Measurements from ENCODE around the gene ALG5. TPM values are rescaled to one million over a fixed set of nuclear protein-coding genes. Genes with fewer than 3 reads are reported as not detected.

The ALG5 gene
- total RNA-seq, 4 donors from 2014 or later: 26.2 to 36.6 (median 29.8) TPM

- no peaks in the 10 kb centered on the region for H3K36me3 ChIP-seq
- no peak overlapping the region for H3K4me3 ChIP-seq
- TF ChIP-seq, protein P1, sequence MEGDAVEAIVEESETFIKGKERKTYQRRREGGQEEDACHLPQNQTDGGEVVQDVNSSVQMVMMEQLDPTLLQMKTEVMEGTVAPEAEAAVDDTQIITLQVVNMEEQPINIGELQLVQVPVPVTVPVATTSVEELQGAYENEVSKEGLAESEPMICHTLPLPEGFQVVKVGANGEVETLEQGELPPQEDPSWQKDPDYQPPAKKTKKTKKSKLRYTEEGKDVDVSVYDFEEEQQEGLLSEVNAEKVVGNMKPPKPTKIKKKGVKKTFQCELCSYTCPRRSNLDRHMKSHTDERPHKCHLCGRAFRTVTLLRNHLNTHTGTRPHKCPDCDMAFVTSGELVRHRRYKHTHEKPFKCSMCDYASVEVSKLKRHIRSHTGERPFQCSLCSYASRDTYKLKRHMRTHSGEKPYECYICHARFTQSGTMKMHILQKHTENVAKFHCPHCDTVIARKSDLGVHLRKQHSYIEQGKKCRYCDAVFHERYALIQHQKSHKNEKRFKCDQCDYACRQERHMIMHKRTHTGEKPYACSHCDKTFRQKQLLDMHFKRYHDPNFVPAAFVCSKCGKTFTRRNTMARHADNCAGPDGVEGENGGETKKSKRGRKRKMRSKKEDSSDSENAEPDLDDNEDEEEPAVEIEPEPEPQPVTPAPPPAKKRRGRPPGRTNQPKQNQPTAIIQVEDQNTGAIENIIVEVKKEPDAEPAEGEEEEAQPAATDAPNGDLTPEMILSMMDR (IDR thresholded peaks at IDR 0.05): no peak
- no peak for TF ChIP-seq POLR2A (IDR thresholded peaks at IDR 0.05)
Observed at GRCh38 chr13:37001921-37002250, 2.7 kb upstream of the ALG5 start.

GRCh38 chr13:36998624-36999041, 507 bp downstream of the ALG5 start:
- H3K4me1 ChIP-seq: peaks cover 6 to 8% of the 10 kb centered on the region in 2 donors
- TF ChIP-seq POLR2A (IDR thresholded peaks at IDR 0.05): no peak
- TF ChIP-seq, protein P1 (IDR thresholded peaks at IDR 0.05): no peak
- peak overlapping the region; percentile 62 to 79 for H3K4me3 ChIP-seq
- H3K9me3 ChIP-seq: no peaks in the 10 kb centered on the region
- no peaks in the 10 kb centered on the region for H3K36me3 ChIP-seq
- intact Hi-C loops (cut with DNase I; ENCODE audit: low total_unique reads): no loop called here
- no peaks in the 10 kb centered on the region for H3K27me3 ChIP-seq
- DNase-seq: peak; percentile 24 to 32
- peak overlapping the region; percentile 74 to 99 for H3K27ac ChIP-seq

More at GRCh38 chr13:37001921-37002250, 2.7 kb upstream of the ALG5 start:
- intact Hi-C loops (cut with DNase I; ENCODE audit: low total_unique reads): no loop called here
- Histone ChIP-seq H3K27ac (no peak overlapping the region), H3K4me1 (peaks cover 6 to 8% of the 10 kb centered on the region in 2 donors), H3K27me3 (no peaks in the 10 kb centered on the region), H3K9me3 (no peaks in the 10 kb centered on the region)
- no peak for DNase-seq

DNA sequence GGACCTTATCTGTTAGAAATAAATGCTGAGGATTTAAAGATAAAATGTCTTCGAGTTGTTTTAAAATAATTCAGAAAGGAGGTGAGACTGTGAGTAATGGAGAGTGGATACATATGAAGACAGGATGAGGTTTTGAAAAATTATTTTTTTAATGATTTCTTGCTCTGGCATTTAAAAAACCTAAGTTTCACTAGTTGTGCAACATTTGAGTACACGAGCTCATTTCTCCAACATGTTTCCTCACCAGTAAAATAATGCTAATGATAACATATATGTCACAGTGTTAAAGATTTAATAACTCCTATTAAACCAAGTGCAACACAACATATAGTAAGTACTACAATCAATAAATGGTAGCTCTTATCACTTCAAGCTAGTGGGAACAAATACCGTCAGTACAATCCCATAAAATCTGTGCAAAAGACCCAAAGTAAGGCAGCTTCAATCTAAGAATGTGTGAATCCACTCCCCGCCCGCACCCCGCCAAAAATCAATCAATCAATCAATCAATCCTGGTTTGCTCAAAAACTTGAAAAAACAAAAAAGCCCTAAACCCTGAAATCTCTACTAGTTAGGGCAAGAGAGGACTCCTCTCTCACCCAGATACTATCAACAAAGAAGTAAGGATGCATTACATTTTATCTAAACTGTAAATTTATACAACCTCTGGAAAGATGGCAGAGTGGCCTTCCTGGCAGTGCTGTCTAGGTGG, 1.3 kb downstream of the ALG5 start:
- no peak for DNase-seq
- H3K4me1 ChIP-seq: peaks cover 6 to 8% of the 10 kb centered on the region in 2 donors
- no peaks in the 10 kb centered on the region for H3K9me3 ChIP-seq
- peak overlapping the region; percentile 74 to 99 for H3K27ac ChIP-seq
- peak overlapping the region; percentile 62 to 79 for H3K4me3 ChIP-seq
- H3K36me3 ChIP-seq: no peaks in the 10 kb centered on the region
- TF ChIP-seq POLR2A (IDR thresholded peaks at IDR 0.05): no peak
- TF ChIP-seq, protein P1 (IDR thresholded peaks at IDR 0.05): no peak
- no peaks in the 10 kb centered on the region for H3K27me3 ChIP-seq
- intact Hi-C loops (cut with DNase I; ENCODE audit: low total_unique reads): no loop called here

GRCh38 chr13:36992362-36992761, 6.8 kb downstream of the ALG5 start:
- Histone ChIP-seq H3K27ac (no peak overlapping the region), H3K9me3 (no peaks in the 10 kb centered on the region), H3K4me3 (no peak overlapping the region), H3K4me1 (no peaks in the 10 kb centered on the region), H3K27me3 (no peaks in the 10 kb centered on the region), H3K36me3 (no peaks in the 10 kb centered on the region)
- no peak for DNase-seq
- intact Hi-C loops (cut with DNase I; ENCODE audit: low total_unique reads): no loop called here
- TF ChIP-seq POLR2A (IDR thresholded peaks at IDR 0.05): no peak
- TF ChIP-seq, protein P1 (IDR thresholded peaks at IDR 0.05): no peak

- H3K27ac ChIP-seq: no peak overlapping the region
- intact Hi-C loops (cut with DNase I; ENCODE audit: low total_unique reads): no loop called here
- H3K27me3 ChIP-seq: no peaks in the 10 kb centered on the region
- no peaks in the 10 kb centered on the region for H3K9me3 ChIP-seq
- H3K4me1 ChIP-seq: no peaks in the 10 kb centered on the region
- H3K36me3 ChIP-seq: no peaks in the 10 kb centered on the region
- DNase-seq: no peak
- H3K4me3 ChIP-seq: no peak overlapping the region
- TF ChIP-seq, protein P1 (IDR thresholded peaks at IDR 0.05): no peak
Observed at GRCh38 chr13:36986462-36987240, 12.5 kb downstream of the ALG5 start.
